GM21737 (cell line): Measurements from ENCODE around the gene AMPD3.

Source experiments
- ATAC-seq: cut with Tn5 transposase; IDR thresholded peaks from one replicate; pipeline ENCODE4 v1.9.1; 2021; ENCODE audit warnings: mild to moderate bottlenecking, moderate library complexity; ENCODE audit not compliant: unreplicated experiment

AMPD3 gene

GRCh38 chr11:10486161-10486840 is 31.2 kb downstream of the AMPD3 start:
- no peak for ATAC-seq

GRCh38 chr11:10487002-10487647 is 32.1 kb downstream of the AMPD3 start:
- ATAC-seq: no peak

GRCh38 chr11:10488121-10488933 is 33.3 kb downstream of the AMPD3 start:
- ATAC-seq: no peak

GRCh38 chr11:10488934-10489691 is 34.0 kb downstream of the AMPD3 start:
- ATAC-seq: no peak

- ATAC-seq: no peak
Observed at GRCh38 chr11:10490032-10490397, 35.0 kb downstream of the AMPD3 start.

- ATAC-seq: no peak
Observed at GRCh38 chr11:10490398-10491241, 35.6 kb downstream of the AMPD3 start.

GRCh38 chr11:10492084-10492483 is 37.0 kb downstream of the AMPD3 start:
- no peak for ATAC-seq

GRCh38 chr11:10493041-10493663 is 38.1 kb downstream of the AMPD3 start:
- ATAC-seq: no peak

- no peak for ATAC-seq
Observed at GRCh38 chr11:10494636-10495463, 39.8 kb downstream of the AMPD3 start.

- ATAC-seq: no peak
Observed at GRCh38 chr11:10495464-10495786, 40.4 kb downstream of the AMPD3 start.

GRCh38 chr11:10496296-10496936 is 41.4 kb downstream of the AMPD3 start:
- no peak for ATAC-seq

- no peak for ATAC-seq
Observed at GRCh38 chr11:10497371-10498021, 42.4 kb downstream of the AMPD3 start.

GRCh38 chr11:10498022-10498400 is 42.9 kb downstream of the AMPD3 start:
- ATAC-seq: no peak

- no peak for ATAC-seq
Observed at GRCh38 chr11:10498426-10499250, 43.6 kb downstream of the AMPD3 start.

GRCh38 chr11:10499452-10499851 is 44.4 kb downstream of the AMPD3 start:
- no peak for ATAC-seq

- no peak for ATAC-seq
Observed at GRCh38 chr11:10499874-10500601, 45.0 kb downstream of the AMPD3 start.
